NCI-H345 treated with DMSO at 0.1 percent for 48 hours (cell line): Measurements from ENCODE around the gene CIC.

ENCODE experiments used
- DNase-seq: peaks from one replicate; lab custom pipeline; 2025; ENCODE audit not compliant: unreplicated experiment; lab: John Stamatoyannopoulos, UW

Gene CIC

DNA sequence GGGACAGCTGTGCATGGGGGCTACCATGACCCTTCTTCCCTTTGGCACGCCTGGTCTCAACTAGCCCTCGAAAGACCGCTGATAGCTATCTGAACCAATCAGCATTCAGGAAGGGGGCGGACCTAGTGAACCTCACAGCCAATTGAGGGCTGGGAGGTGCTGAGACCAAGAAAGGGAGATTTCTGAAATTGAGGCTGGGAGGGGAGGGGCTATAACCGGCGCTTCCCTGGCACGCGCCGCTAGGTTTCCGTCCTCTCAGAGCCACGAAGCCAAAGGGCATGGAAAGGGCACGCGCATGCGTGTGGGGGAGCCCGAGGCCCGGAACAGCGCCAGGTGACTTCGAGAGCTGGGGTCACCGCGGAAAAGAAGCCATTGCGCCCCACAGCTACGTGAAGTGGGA, 37.6 kb downstream of the CIC start:
- DNase-seq = no peak

DNA sequence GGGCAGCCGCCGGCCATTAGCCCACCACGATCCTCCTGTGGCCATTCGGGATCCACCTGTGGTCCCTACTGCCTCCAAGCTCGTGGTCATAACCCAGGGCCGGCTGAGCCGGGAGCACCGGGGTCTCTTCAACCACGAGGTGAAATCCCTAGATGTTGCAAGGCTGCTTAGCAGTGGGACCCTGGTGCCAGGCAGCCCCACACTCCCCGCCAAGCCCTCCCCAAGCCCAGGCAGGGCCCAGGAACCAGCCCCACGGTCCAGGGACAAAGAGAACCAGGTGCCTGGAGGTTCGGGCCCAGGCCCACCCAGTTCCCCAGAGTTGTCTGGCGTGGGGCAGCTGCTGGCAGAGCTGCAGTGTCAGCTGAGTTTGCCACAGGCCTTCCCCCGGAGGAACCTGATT, 40.6 kb downstream of the CIC start:
- DNase-seq = no peak

DNA sequence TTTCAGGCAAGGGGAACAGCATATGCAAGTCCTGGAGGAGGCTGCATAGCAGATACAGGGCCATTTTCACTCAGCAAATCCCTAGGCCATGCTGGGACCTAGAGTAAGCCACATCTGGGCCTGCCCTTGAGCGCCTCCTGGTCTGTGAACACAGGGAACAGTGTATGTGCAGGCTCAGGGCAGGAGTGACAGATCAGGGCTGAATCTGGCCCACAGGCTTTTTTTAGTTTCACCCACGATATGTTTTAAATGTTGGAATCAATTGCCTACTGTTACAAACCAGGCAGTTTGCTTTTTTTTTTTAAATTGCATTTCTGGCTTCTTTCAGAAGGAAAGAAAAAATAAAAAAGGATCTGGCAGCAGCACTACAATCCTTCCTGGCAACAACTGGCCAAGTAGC, 42.6 kb downstream of the CIC start:
- DNase-seq = no peak

DNA sequence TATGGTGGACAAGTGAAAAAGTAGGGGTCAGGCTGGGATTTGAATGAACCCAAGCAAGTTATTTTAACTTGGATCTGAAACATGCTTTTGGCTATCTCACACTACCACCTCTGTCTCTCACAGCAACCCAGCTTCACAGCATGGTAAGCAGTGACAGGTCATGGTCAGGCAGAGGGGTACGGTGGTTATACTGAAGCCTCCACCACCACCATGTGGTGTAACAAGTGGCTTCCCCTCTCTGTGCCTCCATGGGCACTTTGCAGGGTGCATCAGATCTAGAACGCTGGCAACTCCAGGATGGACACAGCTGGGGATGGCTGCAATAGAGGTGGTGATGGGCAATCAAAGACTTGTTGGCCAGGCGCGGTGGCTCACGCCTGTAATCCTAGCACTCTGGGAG, 43.3 kb downstream of the CIC start:
- DNase-seq = no peak

GRCh38 chr19:42313096-42313839, 44.2 kb downstream of the CIC start, which contains the start of gene TMEM145:
TSS of gene TMEM145 (plus strand) at chr19:42313309. CDS start at chr19:42313377, 68 bp downstream.
- DNase-seq = no peak

GRCh38 chr19:42313840-42314755, 45.0 kb downstream of the CIC start:
- no peak for DNase-seq

- no peak for DNase-seq
These were observed 46.0 kb downstream of the CIC start for GRCh38 chr19:42315024-42315423.

GRCh38 chr19:42316223-42317211, 47.5 kb downstream of the CIC start:
- no peak for DNase-seq

- DNase-seq = no peak
These were observed 48.5 kb downstream of the CIC start for GRCh38 chr19:42317535-42317934.

- no peak for DNase-seq
These were observed 53.3 kb downstream of the CIC start for GRCh38 chr19:42322305-42322704.

GRCh38 chr19:42323473-42323851, 54.4 kb downstream of the CIC start:
- no peak for DNase-seq

DNA sequence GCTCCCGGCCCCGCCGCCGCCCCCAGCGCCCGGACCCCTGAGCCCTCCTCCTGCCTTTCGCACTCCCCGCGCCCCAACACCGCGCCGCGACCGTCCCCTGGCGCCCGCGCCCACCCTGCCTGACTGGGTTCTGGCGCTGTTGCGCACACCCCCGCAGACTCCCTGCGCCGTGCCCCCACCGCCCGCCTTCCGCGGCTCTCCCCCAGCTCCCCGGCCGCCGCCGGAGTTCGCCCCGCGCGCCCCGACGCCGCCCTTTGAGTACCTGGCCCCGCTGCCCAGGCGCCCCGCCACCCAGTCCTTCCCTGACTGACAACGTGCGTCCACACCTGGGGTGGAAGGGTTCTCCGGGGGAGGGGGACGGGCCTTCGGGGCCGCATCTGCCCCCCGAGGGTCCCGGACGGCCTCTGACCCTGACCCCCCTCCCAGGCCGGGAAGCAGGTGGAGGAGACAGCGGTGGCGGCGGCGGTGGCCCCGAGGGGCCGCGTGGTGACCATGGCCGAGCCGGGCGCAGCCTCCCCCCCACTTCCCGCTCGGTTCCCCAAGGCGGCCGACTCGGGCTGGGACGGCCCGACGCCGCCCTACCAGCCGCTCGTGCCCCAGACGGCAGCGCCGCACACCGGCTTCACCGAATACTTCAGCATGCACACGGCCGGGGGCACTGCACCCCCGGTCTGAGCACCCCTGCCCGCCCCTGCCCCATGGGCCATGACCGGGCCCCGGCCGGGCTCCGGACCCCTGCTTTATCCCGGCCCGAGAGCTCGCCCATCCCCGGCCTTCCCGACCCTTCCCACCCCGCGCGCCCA, 55.0 kb downstream of the CIC start:
- DNase-seq = no peak

DNA sequence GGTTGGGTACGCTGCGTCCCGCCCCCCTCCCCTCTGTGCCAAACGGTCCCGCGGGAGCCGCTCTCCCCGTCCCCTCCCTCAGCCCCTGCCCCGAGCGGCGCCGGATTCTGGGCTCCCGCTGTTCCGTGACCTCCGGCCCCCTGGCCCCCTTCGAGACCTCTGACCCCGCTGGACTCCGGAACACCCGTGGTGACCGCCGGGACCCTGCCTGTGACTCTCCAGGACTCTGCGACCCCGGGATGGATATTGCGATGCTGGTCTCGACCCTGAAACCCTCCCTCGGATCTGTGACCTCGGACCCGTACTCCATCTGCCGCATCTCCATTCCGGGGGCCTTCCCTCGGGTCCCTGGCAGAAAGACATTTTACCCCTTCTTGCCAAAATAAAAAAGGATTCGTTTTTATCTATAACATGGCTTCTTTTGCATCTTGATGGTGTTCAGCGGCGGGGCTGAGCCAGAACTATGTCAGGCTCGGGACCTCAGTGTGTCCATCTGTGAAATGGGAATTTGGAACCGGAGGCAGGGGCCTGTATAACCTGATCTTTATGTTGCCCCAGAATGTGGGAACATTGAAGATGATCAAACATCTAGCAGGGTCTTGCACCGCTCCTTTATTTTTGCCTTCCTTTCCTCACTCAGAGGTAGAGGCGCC, 55.7 kb downstream of the CIC start:
- DNase-seq = no peak

- peak; percentile 88 for DNase-seq
These were observed 56.4 kb downstream of the CIC start, which contains the start of gene MEGF8 for GRCh38 chr19:42325308-42325895. TSS of gene MEGF8 (plus strand) at chr19:42325635. CDS start at chr19:42326244, 609 bp downstream.

GRCh38 chr19:42325896-42326771, 57.1 kb downstream of the CIC start:
- no peak for DNase-seq

GRCh38 chr19:42326969-42327368, 57.9 kb downstream of the CIC start:
- DNase-seq = no peak

GRCh38 chr19:42327381-42327780, 58.3 kb downstream of the CIC start:
- no peak for DNase-seq

DNA sequence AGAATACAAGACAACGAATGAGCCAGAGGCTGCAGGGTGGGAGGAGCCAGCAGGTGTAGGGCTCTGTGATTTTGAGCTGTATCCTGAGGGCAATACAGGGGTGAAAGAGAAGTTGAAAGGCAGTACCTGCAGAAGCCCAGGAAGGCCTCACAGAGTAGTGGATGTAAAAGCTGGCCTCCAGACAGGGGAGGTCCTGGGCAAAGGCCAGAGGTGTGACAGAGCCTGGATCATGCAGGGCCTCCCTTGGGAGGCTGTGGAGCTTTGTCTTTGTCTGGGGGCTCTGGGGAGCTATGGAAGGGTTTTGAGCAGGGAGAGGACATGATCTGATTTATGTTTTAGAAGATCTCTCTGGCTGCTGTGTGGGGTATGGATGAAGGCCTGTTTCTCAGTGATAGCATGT, 59.1 kb downstream of the CIC start:
- no peak for DNase-seq
